ENCODE results near the gene LRRC8A. TPM values are rescaled to one million over a fixed set of nuclear protein-coding genes. Genes with fewer than 3 reads are reported as not detected.

LRRC8A gene
- total RNA-seq, 1 experiment from 2014 or later = 21.7 TPM

- no peak for DNase-seq (ENCODE audit: extremely low read depth, low read depth)
Observed at GRCh38 chr9:128899566-128900322, 17.8 kb downstream of the LRRC8A start.

DNA sequence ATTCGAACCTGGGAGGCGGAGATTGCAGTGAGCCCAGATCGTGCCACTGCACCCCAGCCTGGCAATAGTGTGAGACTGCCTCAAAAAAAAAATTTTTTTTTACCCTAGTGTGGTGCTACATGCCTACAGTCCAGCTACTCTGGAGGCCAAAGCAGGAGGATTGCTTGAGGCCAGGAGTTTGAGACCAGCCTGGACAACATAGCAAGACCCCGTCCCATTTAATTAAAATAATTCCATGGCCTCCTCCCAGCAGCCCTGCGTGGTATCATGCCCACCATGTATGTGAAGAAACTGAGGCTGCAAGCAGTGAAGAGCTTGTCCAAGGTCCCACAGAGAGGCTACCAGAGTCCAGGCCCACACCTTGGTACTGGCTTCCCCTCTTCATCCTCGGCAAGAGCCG lies 19.4 kb downstream of the LRRC8A start:
- no peak for DNase-seq (ENCODE audit: extremely low read depth, low read depth)

GRCh38 chr9:128901822-128902221 lies 19.9 kb downstream of the LRRC8A start:
- no peak for DNase-seq (ENCODE audit: extremely low read depth, low read depth)

GRCh38 chr9:128902351-128903078 lies 20.6 kb downstream of the LRRC8A start:
- DNase-seq (ENCODE audit: extremely low read depth, low read depth) = no peak

- no peak for DNase-seq (ENCODE audit: extremely low read depth, low read depth)
Observed at GRCh38 chr9:128903079-128903461, 21.1 kb downstream of the LRRC8A start.

DNA sequence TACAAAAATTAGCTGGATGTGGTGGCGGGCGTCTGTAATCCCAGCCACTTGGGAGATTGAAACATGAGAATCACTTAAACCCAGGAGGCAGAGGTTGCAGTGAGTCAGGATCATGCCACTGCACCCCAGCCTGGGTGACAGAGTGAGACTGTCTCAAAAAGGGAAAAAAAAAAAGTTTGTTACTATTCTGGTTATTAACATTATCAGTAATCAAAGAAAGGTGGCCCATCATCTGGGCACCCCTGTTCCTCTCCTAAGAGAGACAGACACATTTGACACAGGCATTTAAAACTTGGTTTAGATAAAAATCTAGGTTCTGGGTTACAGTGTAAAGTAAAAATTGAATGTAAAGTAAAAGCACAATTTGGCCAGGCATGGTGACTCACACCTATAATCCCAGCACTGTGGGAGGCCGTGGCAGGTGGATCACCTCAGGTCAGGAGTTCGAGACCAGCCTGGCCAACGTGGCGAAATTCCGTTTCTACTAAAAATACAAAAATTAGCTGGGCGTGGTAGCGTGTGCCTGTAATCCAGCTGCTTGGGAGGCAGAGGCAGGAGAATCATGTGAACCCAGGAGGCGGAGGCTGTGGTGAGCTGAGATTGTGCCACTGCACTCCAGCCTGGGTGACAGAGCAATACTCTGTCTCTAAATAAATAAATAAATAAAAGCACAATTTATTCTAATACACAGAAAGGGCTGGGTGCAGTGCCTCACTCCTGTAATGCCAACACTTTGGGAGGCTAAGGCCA lies 22.1 kb downstream of the LRRC8A start:
- DNase-seq (ENCODE audit: extremely low read depth, low read depth) = no peak

DNA sequence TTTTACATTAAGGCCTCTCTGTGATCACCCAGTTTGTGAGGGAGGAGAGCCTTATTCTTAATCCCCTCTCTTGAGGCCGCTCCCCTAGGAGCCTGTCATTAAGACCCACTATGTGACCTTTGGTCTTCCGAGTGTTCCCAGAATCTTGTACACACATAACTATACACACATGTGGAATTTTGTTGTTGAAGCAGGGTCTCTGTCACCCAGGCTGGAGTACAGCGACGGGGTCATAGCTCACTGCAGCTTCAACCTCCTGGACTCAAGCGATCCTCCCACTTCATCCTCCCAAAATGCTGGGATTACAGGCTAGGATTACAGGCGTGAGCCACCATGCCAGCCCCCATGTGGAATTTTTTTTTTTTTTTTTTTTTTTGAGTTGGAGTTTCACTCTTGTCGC lies 24.0 kb downstream of the LRRC8A start:
- no peak for DNase-seq (ENCODE audit: extremely low read depth, low read depth)

DNA sequence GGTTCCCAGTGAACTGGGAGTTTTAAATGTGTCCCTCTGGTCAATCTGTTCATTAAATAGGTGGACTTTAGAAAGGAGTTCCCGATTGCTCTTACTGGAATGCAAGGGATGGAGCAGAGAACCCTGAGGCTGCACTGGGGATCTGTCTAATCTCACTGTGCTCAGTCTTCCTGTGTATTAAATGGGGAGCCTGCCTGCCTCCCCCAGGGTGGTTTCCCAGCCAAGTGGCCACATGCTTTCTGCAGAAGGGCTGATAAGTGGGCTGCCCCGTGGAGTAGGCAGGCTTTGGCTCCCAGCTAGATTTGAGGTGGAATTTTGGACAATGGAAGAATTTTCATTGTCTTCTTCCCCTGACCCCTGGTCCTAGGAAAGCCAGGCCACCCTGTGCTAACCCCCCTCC lies 24.8 kb downstream of the LRRC8A start:
- no peak for DNase-seq (ENCODE audit: extremely low read depth, low read depth)

DNA sequence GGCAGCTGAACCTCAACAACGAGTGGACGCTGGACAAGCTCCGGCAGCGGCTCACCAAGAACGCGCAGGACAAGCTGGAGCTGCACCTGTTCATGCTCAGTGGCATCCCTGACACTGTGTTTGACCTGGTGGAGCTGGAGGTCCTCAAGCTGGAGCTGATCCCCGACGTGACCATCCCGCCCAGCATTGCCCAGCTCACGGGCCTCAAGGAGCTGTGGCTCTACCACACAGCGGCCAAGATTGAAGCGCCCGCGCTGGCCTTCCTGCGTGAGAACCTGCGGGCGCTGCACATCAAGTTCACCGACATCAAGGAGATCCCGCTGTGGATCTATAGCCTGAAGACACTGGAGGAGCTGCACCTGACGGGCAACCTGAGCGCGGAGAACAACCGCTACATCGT lies 26.4 kb downstream of the LRRC8A start:
- no peak for DNase-seq (ENCODE audit: extremely low read depth, low read depth)

- DNase-seq (ENCODE audit: extremely low read depth, low read depth) = no peak
Observed at GRCh38 chr9:128909859-128910258, 27.9 kb downstream of the LRRC8A start.

GRCh38 chr9:128910906-128911305 lies 29.0 kb downstream of the LRRC8A start:
- DNase-seq (ENCODE audit: extremely low read depth, low read depth) = no peak

GRCh38 chr9:128911529-128912035 lies 29.6 kb downstream of the LRRC8A start:
- no peak for DNase-seq (ENCODE audit: extremely low read depth, low read depth)

GRCh38 chr9:128912270-128912853 lies 30.4 kb downstream of the LRRC8A start:
- no peak for DNase-seq (ENCODE audit: extremely low read depth, low read depth)

GRCh38 chr9:128913048-128913900 lies 31.3 kb downstream of the LRRC8A start:
- no peak for DNase-seq (ENCODE audit: extremely low read depth, low read depth)

- DNase-seq (ENCODE audit: extremely low read depth, low read depth) = no peak
Observed at GRCh38 chr9:128913995-128914772, 32.3 kb downstream of the LRRC8A start.

DNA sequence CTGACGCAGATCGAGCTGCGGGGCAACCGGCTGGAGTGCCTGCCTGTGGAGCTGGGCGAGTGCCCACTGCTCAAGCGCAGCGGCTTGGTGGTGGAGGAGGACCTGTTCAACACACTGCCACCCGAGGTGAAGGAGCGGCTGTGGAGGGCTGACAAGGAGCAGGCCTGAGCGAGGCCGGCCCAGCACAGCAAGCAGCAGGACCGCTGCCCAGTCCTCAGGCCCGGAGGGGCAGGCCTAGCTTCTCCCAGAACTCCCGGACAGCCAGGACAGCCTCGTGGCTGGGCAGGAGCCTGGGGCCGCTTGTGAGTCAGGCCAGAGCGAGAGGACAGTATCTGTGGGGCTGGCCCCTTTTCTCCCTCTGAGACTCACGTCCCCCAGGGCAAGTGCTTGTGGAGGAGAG lies 34.3 kb downstream of the LRRC8A start:
- no peak for DNase-seq (ENCODE audit: extremely low read depth, low read depth)

GRCh38 chr9:128916745-128917144 lies 34.8 kb downstream of the LRRC8A start:
- no peak for DNase-seq (ENCODE audit: extremely low read depth, low read depth)

DNA sequence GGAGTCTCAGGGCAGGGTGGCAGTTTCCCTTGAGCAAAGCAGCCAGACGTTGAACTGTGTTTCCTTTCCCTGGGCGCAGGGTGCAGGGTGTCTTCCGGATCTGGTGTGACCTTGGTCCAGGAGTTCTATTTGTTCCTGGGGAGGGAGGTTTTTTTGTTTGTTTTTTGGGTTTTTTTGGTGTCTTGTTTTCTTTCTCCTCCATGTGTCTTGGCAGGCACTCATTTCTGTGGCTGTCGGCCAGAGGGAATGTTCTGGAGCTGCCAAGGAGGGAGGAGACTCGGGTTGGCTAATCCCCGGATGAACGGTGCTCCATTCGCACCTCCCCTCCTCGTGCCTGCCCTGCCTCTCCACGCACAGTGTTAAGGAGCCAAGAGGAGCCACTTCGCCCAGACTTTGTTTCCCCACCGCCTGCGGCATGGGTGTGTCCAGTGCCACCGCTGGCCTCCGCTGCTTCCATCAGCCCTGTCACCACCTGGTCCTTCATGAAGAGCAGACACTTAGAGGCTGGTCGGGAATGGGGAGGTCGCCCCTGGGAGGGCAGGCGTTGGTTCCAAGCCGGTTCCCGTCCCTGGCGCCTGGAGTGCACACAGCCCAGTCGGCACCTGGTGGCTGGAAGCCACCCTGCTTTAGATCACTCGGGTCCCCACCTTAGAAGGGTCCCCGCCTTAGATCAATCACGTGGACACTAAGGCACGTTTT lies 35.4 kb downstream of the LRRC8A start:
- no peak for DNase-seq (ENCODE audit: extremely low read depth, low read depth)

GRCh38 chr9:128918921-128919320 lies 37.0 kb downstream of the LRRC8A start:
- DNase-seq (ENCODE audit: extremely low read depth, low read depth) = no peak

Measured in NCI-H460 (cell line).